Caco-2 (cell line): Measurements from ENCODE around the gene YJEFN3. TPM values are rescaled to one million over a fixed set of nuclear protein-coding genes. Genes with fewer than 3 reads are reported as not detected.

Experiments used
- BruUV-seq: library from RNA; stranded (reverse); fragments of 400-500 nt; replicated peaks from 2 replicates; lab custom pipeline; 2021; lab: Mats Ljungman, UMichigan
- CTCF ChIA-PET: fragments of 300-600 bp; sonication (Branson Sonifier 250); formaldehyde crosslinking; loops from one replicate; lab custom pipeline; 2022; ENCODE audit warnings: antibody characterized with exemption; lab: Charles Lee
- POLR2A ChIA-PET: fragments of 300-600 bp; sonication (Branson Sonifier 250); formaldehyde crosslinking; loops from one replicate; lab custom pipeline; 2022; ENCODE audit warnings: antibody characterized with exemption; lab: Charles Lee
- DNase-seq, 2 experiments: peaks; one replicate each; pipeline versions ENCODE4 v3.0.0 to v3.0.0-alpha.2; 2020 to 2022
- H3K27me3 ChIP-seq: replicated peaks from 2 replicates; pipeline ENCODE4 v1.6.0; 2011; ENCODE audit warnings: low read length; ENCODE audit not compliant: control insufficient read depth, insufficient read depth
- H3K36me3 ChIP-seq: 2 replicates; pipeline ENCODE4 v1.5.1; 2011; ENCODE audit warnings: low read length; ENCODE audit not compliant: control insufficient read depth, insufficient read depth
- H3K4me1 ChIP-seq: fragments of 250-450 bp; sonication (Bioruptor Pico); 2 replicates; pipeline ENCODE4 v1.5.1; 2020; ENCODE audit warnings: mild to moderate bottlenecking
- H3K4me3 ChIP-seq: 2 replicates; pipeline ENCODE4 v1.5.1; 2011; ENCODE audit warnings: low read depth, mild to moderate bottlenecking, control low read depth, low read length
- H3K9me3 ChIP-seq: fragments of 250-450 bp; sonication (Bioruptor Pico); 2 replicates; pipeline ENCODE4 v1.5.1; 2020; ENCODE audit warnings: mild to moderate bottlenecking, moderate library complexity
- H3K27ac Mint-ChIP-seq: one replicate; pipeline ENCODE4 v1.8.0; 2022; ENCODE audit warnings: mixed read lengths; ENCODE audit not compliant: unreplicated experiment
- H3K27me3 Mint-ChIP-seq: one replicate; pipeline ENCODE4 v1.8.0; 2022; ENCODE audit warnings: mixed read lengths; ENCODE audit not compliant: insufficient read depth, unreplicated experiment
- H3K36me3 Mint-ChIP-seq: one replicate; pipeline ENCODE4 v1.8.0; 2022; ENCODE audit warnings: mild to moderate bottlenecking, mixed read lengths; ENCODE audit not compliant: insufficient read depth, unreplicated experiment
- H3K4me1 Mint-ChIP-seq: one replicate; pipeline ENCODE4 v1.8.0; 2022; ENCODE audit warnings: low read depth, mixed read lengths; ENCODE audit not compliant: unreplicated experiment
- H3K4me3 Mint-ChIP-seq: one replicate; pipeline ENCODE4 v1.8.0; 2022; ENCODE audit warnings: mild to moderate bottlenecking, moderate library complexity, mixed read lengths; ENCODE audit not compliant: unreplicated experiment
- H3K9me3 Mint-ChIP-seq: one replicate; pipeline ENCODE4 v1.8.0; 2022; ENCODE audit warnings: mixed read lengths; ENCODE audit not compliant: unreplicated experiment
- intact Hi-C: fragments of 100-400 bp; cut with micrococcal nuclease; formaldehyde crosslinking; loops from one replicate; pipeline ENCODE4 v1.10.0; 2022; ENCODE audit not compliant: unreplicated experiment
- total RNA-seq: library from RNA; stranded (reverse); gene quantifications from 2 replicates; pipeline ENCODE4 v1.2.3, GENCODE V29; 2022
- TF ChIP-seq, protein P1 (sequence below), 2 experiments: fragments of 200-600 bp in 1 of 2; IDR thresholded peaks; 1 replicate in 1 of 2; 2 replicates in 1 of 2; pipeline versions ENCODE4 v1.5.1 to v1.8.0; 2011 to 2022; ENCODE audit warnings: antibody characterized with exemption in 1 of 2, control low read depth in 1 of 2, inconsistent platforms in 1 of 2, low read depth in 1 of 2, low read length in 1 of 2, mild to moderate bottlenecking in 1 of 2, moderate library complexity in 1 of 2; ENCODE audit not compliant: insufficient read depth in 1 of 2, severe bottlenecking in 1 of 2, unreplicated experiment in 1 of 2

YJEFN3 gene
- total RNA-seq, 1 experiment from 2014 or later = 8.1 TPM

GRCh38 chr19:19524053-19524452 is 4.7 kb upstream of the YJEFN3 start:
- no TSS peak for BruUV-seq
- H3K27ac Mint-ChIP-seq = no peak overlapping the region
- no peaks in the 10 kb centered on the region for H3K27me3 Mint-ChIP-seq
- no peaks in the 10 kb centered on the region for H3K9me3 Mint-ChIP-seq
- POLR2A ChIA-PET = no interaction called here
- intact Hi-C loops = no loop called here
- Histone ChIP-seq H3K27me3 (no peaks in the 10 kb centered on the region), H3K4me1 (no peaks in the 10 kb centered on the region), H3K4me3 (no peak overlapping the region), H3K36me3 (no peaks in the 10 kb centered on the region), H3K9me3 (no peaks in the 10 kb centered on the region)
- no peaks in the 10 kb centered on the region for H3K4me1 Mint-ChIP-seq
- no peak for DNase-seq
- CTCF ChIA-PET = no interaction called here
- peaks cover 47% of the 10 kb centered on the region for H3K36me3 Mint-ChIP-seq
- H3K4me3 Mint-ChIP-seq = no peak overlapping the region
- TF ChIP-seq, protein P1, sequence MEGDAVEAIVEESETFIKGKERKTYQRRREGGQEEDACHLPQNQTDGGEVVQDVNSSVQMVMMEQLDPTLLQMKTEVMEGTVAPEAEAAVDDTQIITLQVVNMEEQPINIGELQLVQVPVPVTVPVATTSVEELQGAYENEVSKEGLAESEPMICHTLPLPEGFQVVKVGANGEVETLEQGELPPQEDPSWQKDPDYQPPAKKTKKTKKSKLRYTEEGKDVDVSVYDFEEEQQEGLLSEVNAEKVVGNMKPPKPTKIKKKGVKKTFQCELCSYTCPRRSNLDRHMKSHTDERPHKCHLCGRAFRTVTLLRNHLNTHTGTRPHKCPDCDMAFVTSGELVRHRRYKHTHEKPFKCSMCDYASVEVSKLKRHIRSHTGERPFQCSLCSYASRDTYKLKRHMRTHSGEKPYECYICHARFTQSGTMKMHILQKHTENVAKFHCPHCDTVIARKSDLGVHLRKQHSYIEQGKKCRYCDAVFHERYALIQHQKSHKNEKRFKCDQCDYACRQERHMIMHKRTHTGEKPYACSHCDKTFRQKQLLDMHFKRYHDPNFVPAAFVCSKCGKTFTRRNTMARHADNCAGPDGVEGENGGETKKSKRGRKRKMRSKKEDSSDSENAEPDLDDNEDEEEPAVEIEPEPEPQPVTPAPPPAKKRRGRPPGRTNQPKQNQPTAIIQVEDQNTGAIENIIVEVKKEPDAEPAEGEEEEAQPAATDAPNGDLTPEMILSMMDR (IDR thresholded peaks at IDR 0.05; ENCODE audit: insufficient read depth in 1 of 2, low read depth in 1 of 2, low read length in 1 of 2, severe bottlenecking in 1 of 2, unreplicated experiment in 1 of 2) = no peak

GRCh38 chr19:19525611-19526380 is 2.9 kb upstream of the YJEFN3 start:
- no peaks in the 10 kb centered on the region for H3K9me3 ChIP-seq
- DNase-seq = no peak
- H3K36me3 ChIP-seq = no peaks in the 10 kb centered on the region
- ChIA-PET POLR2A (no interaction called here), CTCF (no interaction called here)
- no peaks in the 10 kb centered on the region for H3K27me3 ChIP-seq
- TF ChIP-seq, protein P1 (IDR thresholded peaks at IDR 0.05; ENCODE audit: insufficient read depth in 1 of 2, low read depth in 1 of 2, low read length in 1 of 2, severe bottlenecking in 1 of 2, unreplicated experiment in 1 of 2) = no peak
- no peaks in the 10 kb centered on the region for H3K9me3 Mint-ChIP-seq
- H3K4me3 ChIP-seq = no peak overlapping the region
- intact Hi-C loops = no loop called here
- no peaks in the 10 kb centered on the region for H3K4me1 ChIP-seq
- no peak overlapping the region for H3K27ac Mint-ChIP-seq
- H3K27me3 Mint-ChIP-seq = no peaks in the 10 kb centered on the region
- H3K36me3 Mint-ChIP-seq = peaks cover 42% of the 10 kb centered on the region
- H3K4me1 Mint-ChIP-seq = no peaks in the 10 kb centered on the region
- BruUV-seq = no TSS peak
- no peak overlapping the region for H3K4me3 Mint-ChIP-seq

- ChIA-PET CTCF (no interaction called here), POLR2A (no interaction called here)
- no TSS peak for BruUV-seq
- Mint-ChIP-seq H3K9me3 (no peaks in the 10 kb centered on the region), H3K36me3 (peaks cover 43% of the 10 kb centered on the region), H3K4me3 (no peak overlapping the region), H3K4me1 (no peaks in the 10 kb centered on the region), H3K27ac (no peak overlapping the region), H3K27me3 (no peaks in the 10 kb centered on the region)
- intact Hi-C loops = no loop called here
- Histone ChIP-seq H3K9me3 (no peaks in the 10 kb centered on the region), H3K4me1 (no peaks in the 10 kb centered on the region), H3K4me3 (no peak overlapping the region), H3K27me3 (no peaks in the 10 kb centered on the region), H3K36me3 (no peaks in the 10 kb centered on the region)
- TF ChIP-seq, protein P1 (IDR thresholded peaks at IDR 0.05; ENCODE audit: insufficient read depth in 1 of 2, low read depth in 1 of 2, low read length in 1 of 2, severe bottlenecking in 1 of 2, unreplicated experiment in 1 of 2) = no peak
- no peak for DNase-seq
These were observed 1.9 kb upstream of the YJEFN3 start for GRCh38 chr19:19526581-19527370.
